Activated CD8-positive, alpha-beta memory T cell treated with anti-CD3 and anti-CD28 coated beads, Interleukin-2, amount 50 U/mL, for 24 hours (primary cell): ENCODE data around the gene ZMYND11.

ENCODE experiments used
- DNase-seq: peaks from one replicate; pipeline ENCODE4 v3.0.0-alpha.2; 2020; ENCODE audit errors: extremely low read depth

ZMYND11 gene

DNA sequence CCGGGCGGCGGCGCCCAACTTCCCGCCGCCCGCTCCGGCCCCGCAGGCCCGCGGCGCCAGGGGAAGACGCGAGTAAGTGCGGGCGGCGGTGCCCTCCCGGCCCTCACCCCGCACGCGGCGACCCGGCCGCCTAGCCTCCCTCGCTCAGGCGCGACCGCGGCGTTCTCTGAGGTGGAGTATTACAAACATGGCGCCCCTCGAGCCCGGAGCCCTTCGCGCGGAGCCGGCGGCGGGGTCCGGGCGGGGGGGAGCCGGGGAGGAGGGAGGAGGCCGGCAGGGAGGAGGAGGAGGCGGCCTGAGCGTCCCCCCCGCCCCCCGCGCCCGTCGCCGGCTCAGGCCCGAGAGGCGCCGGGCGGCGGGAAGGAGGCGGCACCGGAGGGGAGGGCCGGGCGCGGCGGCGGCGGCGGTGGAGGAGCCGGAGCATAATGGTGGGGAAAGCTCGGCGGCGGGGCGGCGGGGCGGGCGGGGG is at the start of gene ZMYND11:
Gene ZMYND11, plus strand, starts transcription at position 324 of the 469 bp plus-strand sequence. CDS start 44,558 bp downstream, outside the sequence.
- peak; percentile 28 for DNase-seq

DNA sequence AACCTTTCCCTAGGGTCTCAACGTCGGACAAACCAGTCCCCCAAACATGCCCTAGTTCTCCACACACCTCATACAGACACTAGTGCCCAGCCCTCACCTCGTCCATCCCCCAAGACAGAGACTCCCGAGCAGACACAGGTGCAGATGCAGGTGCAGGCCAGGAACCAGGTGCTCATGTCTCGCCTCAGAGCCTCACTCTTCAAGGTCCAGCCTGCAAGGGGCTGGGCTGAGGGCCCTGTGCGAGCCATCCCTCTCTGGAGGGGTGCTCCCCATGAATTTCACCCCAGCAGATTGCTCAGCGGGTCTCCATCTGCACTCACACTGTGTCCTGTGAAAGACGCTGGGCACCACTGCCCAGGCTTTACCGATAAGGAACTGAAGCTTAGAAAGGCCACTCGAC is 49.2 kb upstream of the ZMYND11 start:
- DNase-seq = no peak

DNA sequence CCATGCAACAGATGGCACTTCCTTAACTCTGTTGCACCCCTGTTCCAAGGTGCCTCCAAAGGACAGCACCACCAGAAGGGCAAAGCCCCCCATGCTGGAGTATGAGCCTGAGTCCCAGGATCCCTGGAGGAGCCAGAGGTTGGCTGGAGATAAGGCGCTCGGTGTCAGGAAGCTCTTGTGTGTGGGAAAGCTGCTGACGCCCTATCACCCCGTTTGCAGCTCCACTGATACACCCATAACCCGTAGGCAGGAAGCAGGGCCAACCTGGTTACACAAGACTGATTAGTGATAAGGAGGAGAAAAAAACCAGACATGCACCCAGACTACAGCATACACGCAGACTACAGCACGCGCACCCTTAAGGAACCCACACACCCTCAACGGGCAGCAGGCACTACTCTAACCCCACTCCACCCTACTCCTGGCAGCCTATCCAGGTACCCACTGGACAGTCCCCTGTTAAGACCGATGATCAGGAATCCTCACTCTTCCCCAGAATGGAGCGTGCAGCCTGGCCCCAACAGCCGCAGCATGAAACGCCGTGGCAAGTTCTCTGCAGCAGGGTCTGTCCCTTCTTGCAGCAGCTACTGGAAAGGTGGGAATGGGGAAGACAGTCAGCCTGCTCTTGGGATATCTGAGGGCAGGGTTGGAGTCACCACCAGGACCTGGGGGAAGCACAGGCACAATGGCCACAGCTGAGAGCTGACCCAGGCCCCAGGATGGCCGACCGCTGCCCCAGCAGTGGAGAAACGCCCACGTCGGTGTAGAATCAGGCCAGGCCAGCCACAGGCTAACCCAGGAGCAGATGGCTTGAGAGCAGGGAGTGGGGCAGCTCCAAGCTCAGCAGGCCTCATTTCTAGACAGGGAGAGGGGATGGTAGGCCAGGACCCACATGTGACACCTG is 47.8 kb upstream of the ZMYND11 start:
- DNase-seq = no peak

DNA sequence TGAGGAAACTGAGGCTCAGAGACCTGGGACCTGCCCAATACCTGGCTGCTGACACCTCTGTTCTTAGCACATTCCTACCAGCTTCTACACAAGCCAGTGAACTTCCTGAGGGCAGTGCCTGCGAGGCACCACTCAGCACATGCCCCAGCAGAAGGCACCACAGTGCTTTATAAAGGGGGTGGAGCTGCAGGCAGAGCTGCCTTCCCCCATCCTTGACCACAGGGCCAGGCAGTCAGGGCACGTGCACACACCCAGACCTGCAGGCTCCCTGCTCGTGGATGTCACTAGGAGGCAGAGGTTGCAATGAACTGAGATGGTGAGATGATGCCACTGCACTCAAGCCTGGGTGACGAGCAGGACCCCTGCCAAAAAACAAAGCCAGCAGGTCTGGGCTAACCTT is 47.0 kb upstream of the ZMYND11 start:
- no peak for DNase-seq

DNA sequence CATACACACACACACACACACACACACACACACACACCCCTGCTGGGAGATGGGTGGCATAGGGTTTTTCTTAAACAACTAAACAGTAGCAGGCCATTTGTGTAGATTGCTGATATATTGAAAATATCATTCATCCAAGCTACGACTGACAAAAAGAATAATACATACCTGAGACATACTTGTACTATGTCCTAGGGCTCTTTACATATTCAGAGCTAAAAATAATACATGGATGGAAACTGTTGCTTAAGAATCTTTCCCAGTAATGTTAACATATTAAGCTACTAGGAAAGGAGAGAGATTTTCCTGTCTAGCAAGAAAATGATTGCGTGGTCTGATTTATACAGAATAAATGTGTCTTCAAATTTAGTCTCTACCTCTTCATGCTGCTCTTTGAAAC is 46.0 kb upstream of the ZMYND11 start:
- DNase-seq = no peak

DNA sequence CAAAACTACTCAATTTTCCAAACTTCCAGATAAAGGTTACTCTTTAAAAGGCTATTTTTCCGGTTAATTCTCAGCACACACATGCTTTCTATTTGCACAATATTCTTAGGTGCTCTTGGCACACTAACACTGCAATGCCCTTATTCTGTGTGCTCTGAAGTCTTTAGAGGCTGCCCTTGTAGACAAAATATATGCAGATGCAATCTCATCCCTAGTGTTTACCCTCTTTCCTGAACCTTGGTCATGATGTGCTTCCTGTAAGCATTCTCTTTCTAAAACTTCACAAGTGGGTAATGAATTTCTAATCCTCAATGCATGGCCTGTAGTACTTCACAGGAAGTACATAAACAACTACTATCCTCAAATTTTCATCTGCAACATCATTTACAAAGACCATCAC is 45.1 kb upstream of the ZMYND11 start:
- no peak for DNase-seq

DNA sequence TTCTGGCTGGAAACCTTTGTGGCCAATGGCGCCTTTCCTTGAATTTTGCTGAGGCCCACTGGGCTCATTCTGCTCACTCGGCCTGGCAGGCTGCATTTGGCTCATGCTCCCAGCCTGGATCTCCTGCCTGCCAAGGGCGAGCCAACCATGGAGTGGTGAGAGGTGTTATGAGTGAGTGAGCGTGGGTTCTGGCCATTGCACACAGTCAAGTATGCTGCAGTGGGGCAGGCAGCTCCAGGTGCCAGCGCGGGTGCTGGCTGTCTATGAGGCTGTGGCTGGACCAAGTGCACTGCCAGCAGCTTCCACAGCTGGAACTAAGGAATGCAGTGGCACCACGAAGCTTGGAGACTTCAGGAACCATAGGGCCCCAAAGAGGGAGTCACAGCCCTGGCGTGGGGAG is 43.9 kb upstream of the ZMYND11 start:
- no peak for DNase-seq

- no peak for DNase-seq
Observed at GRCh38 chr10:92153-92552, 43.1 kb upstream of the ZMYND11 start.

DNA sequence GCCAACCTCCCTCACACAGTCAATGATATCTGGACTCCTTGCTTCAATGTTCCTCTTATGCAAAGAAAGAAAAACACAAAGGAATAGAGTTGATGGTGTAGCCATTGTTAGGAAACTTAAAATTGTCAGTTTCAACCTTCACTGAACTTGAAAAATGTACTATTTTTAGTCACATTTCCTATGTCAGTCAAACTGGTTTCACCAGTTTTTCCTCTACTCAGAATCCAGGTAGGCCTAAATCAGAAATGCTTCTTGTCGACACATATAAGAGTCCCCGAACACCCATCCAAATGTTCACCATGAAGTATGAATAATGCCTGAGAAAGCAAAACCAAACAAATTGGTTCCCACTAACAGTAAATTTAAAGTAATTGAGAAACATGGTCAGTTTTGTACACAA is 42.4 kb upstream of the ZMYND11 start:
- DNase-seq = no peak

GRCh38 chr10:94613-95012 is 40.6 kb upstream of the ZMYND11 start:
- DNase-seq = no peak

GRCh38 chr10:95356-96115 is 39.7 kb upstream of the ZMYND11 start:
- no peak for DNase-seq

- no peak for DNase-seq
Observed at GRCh38 chr10:96466-96865, 38.8 kb upstream of the ZMYND11 start.

DNA sequence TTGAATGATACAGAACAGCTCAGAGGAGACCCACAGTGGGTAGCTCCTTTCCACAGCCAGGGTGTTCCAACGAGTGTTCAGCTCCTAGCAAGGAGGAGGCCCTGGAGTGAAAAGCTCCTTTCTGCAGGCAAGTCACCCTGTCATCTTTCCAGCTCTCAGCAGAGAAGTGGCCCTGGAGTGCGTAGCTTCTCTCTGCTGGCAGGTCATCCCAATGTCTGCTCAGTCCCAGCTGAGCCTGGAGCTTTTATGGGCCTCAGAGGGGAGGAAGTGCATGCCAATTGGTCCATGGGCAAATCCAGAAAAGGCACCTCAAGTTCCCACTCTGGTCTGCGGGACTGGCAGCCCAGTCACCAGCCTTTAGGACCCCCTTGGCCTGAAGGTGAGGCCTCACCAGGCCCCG is 30.8 kb upstream of the ZMYND11 start:
- no peak for DNase-seq

DNA sequence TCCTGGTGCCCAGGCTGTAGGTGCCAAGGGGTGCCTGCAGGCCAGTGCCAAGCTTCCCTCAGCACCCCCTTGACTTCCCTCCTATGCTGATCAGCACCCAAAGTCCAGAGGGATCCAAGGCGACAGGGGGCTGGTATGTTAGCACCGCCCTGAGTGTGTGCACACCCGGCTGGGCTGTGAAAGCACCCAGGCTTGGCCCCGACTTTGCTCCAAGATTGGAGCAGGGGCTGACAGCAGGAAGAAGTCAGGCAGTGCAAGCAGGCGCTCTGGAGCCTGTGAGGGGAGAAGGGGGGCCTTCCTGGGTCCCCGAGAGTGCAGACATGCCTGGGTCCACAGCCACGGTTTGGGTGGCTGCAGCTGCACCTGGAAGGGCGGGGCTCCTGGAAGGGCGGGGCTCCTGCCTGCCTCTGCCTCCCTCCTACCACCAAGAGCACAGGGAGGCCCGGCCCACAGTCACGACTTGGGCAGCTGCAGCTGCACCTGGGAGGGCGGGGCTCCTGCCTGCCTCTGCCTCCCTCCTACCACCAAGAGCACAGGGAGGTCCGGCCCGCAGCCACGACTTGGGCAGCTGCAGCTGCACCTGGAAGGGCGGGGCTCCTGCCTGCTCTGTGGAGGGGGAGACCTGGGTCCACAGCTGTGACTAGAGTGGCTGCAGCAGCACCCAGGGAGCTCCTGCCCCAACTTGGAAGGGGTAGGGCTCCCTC is 30.2 kb upstream of the ZMYND11 start:
- DNase-seq = no peak

DNA sequence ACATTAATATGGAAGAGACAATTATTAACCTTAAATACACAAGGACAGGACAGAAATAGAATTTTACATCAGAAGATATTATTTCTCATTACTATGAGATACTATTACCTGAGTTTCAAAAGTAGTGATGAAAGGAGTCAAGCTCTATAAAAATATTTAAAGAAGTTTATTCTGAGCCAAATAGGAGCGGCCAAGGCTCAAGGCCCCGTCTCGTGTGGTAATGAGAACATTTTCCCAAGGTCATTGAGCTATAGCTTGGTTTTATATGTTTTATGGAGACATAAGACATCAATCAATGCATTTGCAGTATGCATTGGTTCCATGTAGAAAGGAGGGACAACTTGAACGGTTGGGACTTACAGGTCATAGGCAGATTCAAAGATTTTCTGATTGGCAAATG is 29.4 kb upstream of the ZMYND11 start:
- DNase-seq = no peak

DNA sequence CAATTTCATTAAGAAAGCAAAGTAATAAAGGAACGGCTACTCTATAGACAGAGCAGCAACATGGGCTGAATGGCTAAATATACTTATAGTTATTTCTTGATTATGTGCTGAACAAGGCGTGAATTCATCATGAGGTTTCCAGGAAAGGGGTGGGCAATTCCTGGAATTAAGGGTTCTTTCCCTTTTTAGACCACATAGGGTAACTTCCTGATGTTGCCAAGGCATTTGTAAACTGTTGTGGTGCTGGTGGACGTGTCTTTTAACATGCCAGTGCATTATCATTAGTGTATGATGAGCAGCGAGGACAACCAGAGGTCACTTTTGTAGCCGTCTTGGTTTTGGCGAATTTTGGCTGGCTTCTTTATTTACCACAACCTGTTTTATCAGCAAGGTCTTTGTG is 28.5 kb upstream of the ZMYND11 start:
- no peak for DNase-seq

GRCh38 chr10:112246-112645 is 23.0 kb upstream of the ZMYND11 start:
- DNase-seq = no peak

- DNase-seq = no peak
Observed at GRCh38 chr10:124874-125273, 10.4 kb upstream of the ZMYND11 start.

DNA sequence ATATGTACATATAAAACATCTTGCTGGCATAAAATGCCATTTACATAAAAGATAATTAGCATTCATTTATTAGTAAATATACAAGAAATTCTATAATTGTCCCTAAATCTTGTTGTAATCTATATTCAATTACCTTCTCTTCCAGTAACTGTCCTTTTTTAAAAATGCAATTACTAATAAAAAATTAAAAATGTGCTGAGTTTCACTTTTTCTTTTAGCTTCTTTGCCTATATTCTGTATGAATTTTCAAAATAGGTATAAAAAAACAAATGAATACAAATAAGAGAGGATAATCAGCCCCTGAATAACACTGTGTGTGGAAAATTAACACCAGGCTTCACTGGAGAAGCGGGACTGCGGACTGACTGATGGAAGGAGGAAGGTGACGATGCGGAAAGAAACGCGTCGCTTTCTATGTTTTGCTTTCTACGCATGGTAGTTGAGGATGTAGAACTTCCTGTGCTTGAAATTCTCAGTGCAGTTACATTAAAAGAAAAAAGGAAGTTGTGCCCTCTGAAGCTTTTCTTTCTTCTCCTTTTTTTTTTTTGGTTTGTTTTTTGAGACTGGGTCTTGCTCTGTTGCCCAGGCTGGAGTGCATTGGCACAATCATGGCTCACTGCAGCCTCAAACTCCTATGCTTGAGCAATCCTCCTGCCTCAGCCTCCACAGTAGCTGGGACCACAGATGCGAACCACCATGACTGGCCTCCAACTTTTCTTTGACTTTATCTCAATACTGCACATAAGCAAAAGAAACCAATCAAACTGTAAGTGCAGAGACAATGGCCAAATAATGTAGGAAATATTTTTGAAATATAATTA is 7.4 kb upstream of the ZMYND11 start:
- no peak for DNase-seq

DNA sequence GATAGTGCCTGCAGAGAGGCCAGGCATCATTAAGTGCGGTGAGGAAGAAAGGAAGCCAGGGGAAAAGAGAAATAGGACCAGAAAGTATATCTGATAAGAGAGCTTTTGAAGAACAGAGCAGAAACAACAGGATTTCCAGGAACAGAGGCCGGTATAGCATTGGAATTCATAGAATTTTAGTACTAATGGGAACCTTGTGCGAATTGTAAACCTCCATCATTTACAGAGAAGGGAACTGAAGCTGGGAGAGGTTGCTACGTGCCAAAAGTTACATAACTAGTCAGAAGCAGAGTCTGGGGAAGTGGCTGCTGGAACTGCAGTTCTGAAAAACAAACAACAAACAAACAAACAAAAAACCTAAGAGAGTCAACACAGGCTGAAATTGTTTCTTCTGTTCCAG is 5.4 kb upstream of the ZMYND11 start:
- DNase-seq = no peak
